Parathyroid adenoma (tissue), 2 donors: Measurements from ENCODE around the gene LAIR1.
"Not testable (repeated sequence)": the region's sequence is repeated elsewhere in the genome, so short reads cannot be mapped to it uniquely, and the experiment has no call there.

Experiments
- H2AFZ ChIP-seq: fragments of 300-600 bp; sonication (generic); one replicate; pipeline ENCODE4 v1.7.0; 2017; ENCODE audit warnings: antibody characterized with exemption, mild to moderate bottlenecking
- H3K27ac ChIP-seq: fragments of 300-600 bp; sonication (generic); one replicate; pipeline ENCODE4 v1.7.0; 2017
- H3K27me3 ChIP-seq: fragments of 300-600 bp; sonication (generic); one replicate; pipeline ENCODE4 v1.7.0; 2017; ENCODE audit warnings: low read length; ENCODE audit not compliant: control insufficient read depth, insufficient read depth
- H3K36me3 ChIP-seq: fragments of 300-600 bp; sonication (generic); one replicate; pipeline ENCODE4 v1.7.0; 2017; ENCODE audit warnings: low read length; ENCODE audit not compliant: control insufficient read depth, insufficient read depth
- H3K4me1 ChIP-seq: fragments of 300-600 bp; sonication (generic); one replicate; pipeline ENCODE4 v1.7.0; 2017; ENCODE audit warnings: control low read depth
- H3K4me2 ChIP-seq: fragments of 300-600 bp; sonication (generic); one replicate; pipeline ENCODE4 v1.7.0; 2017; ENCODE audit warnings: low read length
- H3K4me3 ChIP-seq: fragments of 300-600 bp; sonication (generic); one replicate; pipeline ENCODE4 v1.7.0; 2017; ENCODE audit warnings: low read depth, low read length
- H3K79me2 ChIP-seq: fragments of 300-600 bp; sonication (generic); one replicate; pipeline ENCODE4 v1.7.0; 2017; ENCODE audit warnings: control low read depth
- H3K9ac ChIP-seq: fragments of 300-600 bp; sonication (generic); one replicate; pipeline ENCODE4 v1.7.0; 2017; ENCODE audit warnings: mild to moderate bottlenecking
- H3K9me3 ChIP-seq: fragments of 300-600 bp; sonication (generic); one replicate; pipeline ENCODE4 v1.7.0; 2017; ENCODE audit warnings: low read length; ENCODE audit not compliant: control insufficient read depth
- TF ChIP-seq, protein P1 (sequence below): fragments of 300-600 bp; sonication (generic); IDR thresholded peaks from one replicate; pipeline ENCODE4 v1.7.0; 2017; ENCODE audit warnings: antibody characterized with exemption, mild to moderate bottlenecking
- donor health status: primary hyperparathyroidism.

LAIR1 gene

DNA sequence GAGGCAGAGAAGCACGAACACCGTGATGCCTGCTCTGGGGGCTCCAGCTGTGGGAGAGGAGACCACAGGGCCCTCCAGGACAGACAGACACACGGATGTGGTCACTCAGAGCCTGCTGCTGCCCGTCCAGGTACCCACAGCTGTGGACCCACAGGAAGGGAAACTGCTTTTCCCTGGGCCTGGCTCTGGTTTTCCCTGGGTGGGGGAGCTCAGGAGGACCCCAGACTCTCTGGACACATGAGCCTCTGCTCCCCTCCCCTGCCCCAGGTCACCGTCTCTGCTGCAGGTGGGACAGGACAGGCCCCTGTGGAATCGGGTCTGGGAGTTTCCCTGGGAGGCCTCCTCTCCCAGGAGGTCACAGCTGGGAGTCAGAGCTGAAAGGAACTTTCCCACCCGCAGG, 33.1 kb downstream of the LAIR1 start:
- Histone ChIP-seq H3K9ac (no peak overlapping the region), H3K27ac (no peak overlapping the region), H3K4me3 (no peak overlapping the region), H2AFZ (no peak overlapping the region), H3K4me2 (no peak overlapping the region), H3K79me2 (no peaks in the 10 kb centered on the region), H3K36me3 (no peaks in the 10 kb centered on the region), H3K27me3 (no peaks in the 10 kb centered on the region), H3K4me1 (no peaks in the 10 kb centered on the region), H3K9me3 (no peaks in the 10 kb centered on the region)
- TF ChIP-seq, protein P1, sequence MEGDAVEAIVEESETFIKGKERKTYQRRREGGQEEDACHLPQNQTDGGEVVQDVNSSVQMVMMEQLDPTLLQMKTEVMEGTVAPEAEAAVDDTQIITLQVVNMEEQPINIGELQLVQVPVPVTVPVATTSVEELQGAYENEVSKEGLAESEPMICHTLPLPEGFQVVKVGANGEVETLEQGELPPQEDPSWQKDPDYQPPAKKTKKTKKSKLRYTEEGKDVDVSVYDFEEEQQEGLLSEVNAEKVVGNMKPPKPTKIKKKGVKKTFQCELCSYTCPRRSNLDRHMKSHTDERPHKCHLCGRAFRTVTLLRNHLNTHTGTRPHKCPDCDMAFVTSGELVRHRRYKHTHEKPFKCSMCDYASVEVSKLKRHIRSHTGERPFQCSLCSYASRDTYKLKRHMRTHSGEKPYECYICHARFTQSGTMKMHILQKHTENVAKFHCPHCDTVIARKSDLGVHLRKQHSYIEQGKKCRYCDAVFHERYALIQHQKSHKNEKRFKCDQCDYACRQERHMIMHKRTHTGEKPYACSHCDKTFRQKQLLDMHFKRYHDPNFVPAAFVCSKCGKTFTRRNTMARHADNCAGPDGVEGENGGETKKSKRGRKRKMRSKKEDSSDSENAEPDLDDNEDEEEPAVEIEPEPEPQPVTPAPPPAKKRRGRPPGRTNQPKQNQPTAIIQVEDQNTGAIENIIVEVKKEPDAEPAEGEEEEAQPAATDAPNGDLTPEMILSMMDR, result no peak

DNA sequence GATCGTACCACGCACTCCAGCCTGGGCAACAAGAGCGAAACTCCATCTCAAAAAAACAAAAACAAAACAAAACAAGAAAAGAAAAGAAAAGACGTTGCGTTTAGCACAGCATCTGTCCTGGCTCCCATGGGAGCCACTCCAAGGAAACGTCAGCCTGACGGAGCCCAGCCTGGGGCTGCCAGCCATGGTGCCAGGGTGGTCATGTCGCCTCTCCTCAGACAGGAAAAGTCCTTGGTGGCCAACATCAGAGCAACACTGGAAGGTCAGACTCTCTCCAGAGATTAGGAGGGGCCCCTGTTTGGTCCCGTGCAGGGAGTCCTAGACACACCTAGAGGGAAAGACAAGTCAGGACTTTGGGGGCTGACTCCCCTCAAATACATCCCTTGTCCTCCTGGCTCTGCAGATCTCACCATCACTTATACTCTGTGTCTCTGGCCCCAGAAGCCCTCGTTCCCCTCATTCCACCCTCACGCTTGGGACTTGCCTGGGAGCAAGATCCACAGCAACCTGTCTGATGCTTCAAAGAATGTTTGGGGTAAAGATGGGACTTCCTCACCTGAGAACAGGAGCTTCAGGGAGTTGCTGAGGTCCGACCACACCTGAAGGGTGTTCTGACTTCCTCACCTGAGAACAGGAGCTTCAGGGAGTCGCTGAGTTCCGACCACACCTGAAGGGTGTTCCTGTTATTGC, 35.1 kb downstream of the LAIR1 start:
- Histone ChIP-seq H3K79me2 (no peaks in the 10 kb centered on the region), H3K4me3 (no peak overlapping the region), H3K4me1 (no peaks in the 10 kb centered on the region), H3K9ac (no peak overlapping the region), H3K36me3 (no peaks in the 10 kb centered on the region), H3K27me3 (no peaks in the 10 kb centered on the region), H3K4me2 (no peak overlapping the region), H3K9me3 (no peaks in the 10 kb centered on the region), H3K27ac (no peak overlapping the region), H2AFZ (no peak overlapping the region)
- TF ChIP-seq, protein P1, result no peak

DNA sequence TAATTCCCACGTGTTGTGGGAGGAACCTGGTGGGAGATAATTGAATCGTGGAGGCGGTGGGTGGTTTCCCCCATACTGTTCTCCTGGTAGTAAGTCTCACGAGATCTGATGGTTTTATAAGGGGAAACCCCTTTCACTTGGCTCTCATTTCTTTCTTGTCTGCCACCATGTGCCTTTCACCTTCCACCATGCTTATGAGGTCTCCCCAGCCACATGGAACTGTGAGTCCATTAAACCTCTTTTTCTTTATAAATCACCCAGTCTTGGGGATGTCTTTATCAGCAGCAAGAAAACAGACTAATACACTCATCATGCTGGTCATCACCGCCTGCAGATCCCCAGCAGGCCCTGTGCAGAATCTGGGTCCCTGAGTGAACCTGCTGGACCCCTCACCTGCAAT, 36.0 kb downstream of the LAIR1 start:
- not testable (repeated sequence) for H3K79me2 ChIP-seq, H3K27me3 ChIP-seq, H3K4me2 ChIP-seq, H3K4me1 ChIP-seq, H3K27ac ChIP-seq, H3K36me3 ChIP-seq, H3K9me3 ChIP-seq, H3K9ac ChIP-seq, H2AFZ ChIP-seq, H3K4me3 ChIP-seq

DNA sequence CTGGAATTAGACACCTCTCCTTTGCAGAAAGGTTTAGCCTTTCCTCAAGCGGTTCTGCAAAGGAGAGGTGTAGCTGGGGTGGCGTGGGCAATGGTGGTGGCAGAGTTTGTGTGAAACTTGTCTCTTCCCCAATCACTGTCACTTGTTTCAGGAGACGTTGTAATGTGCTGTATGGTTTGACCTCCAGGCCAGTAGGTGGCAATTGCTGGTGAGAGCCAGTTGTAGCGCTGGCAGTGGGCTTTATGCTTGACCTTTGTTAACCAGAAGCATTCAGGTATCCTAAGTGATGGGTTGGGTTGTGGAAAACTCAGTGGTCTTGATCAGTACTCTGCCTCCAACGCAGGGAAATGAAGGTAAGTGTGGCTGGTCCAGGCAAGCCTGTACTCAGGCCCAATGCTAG, 39.1 kb downstream of the LAIR1 start:
- no peak overlapping the region for H3K4me3 ChIP-seq
- no peak overlapping the region for H3K27ac ChIP-seq
- H3K36me3 ChIP-seq, result no peaks in the 10 kb centered on the region
- no peaks in the 10 kb centered on the region for H3K4me1 ChIP-seq
- H3K9me3 ChIP-seq, result no peaks in the 10 kb centered on the region
- no peak overlapping the region for H2AFZ ChIP-seq
- TF ChIP-seq, protein P1, result no peak
- no peak overlapping the region for H3K4me2 ChIP-seq
- no peaks in the 10 kb centered on the region for H3K27me3 ChIP-seq
- no peak overlapping the region for H3K9ac ChIP-seq
- H3K79me2 ChIP-seq, result no peaks in the 10 kb centered on the region

DNA sequence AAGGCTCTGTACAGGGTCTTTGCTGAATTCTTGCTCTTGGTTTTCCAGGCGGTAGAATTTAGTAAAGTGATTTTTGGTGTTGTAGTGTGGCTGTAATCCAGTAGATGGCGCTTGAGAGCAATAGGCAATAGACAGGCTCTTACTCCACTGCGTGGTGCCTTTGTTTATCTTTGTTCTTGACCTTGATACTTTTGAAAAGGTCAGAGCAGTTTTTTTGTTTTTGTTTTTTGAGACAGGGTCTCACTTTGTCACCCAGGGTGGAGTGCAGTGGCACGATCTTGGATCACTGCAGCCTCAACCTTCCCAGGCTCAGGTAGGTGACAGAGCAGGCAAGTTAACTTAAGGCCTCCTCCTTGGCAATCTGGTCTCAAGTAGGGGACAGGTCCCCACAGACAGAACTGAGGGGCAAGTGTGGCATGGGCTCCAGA, 39.5 kb downstream of the LAIR1 start:
- Histone ChIP-seq H3K4me2 (no peak overlapping the region), H3K4me3 (no peak overlapping the region), H3K79me2 (no peaks in the 10 kb centered on the region), H3K9ac (no peak overlapping the region), H3K27me3 (no peaks in the 10 kb centered on the region), H3K4me1 (no peaks in the 10 kb centered on the region), H3K9me3 (no peaks in the 10 kb centered on the region), H3K36me3 (no peaks in the 10 kb centered on the region), H3K27ac (no peak overlapping the region), H2AFZ (no peak overlapping the region)
- TF ChIP-seq, protein P1, result peak; percentile 86
